Left forelimb (tissue), 1 donor: ENCODE results near the gene ZNF460.

ENCODE experiments used
- DNase-seq: peaks from one replicate; pipeline ENCODE4 v3.0.0-alpha.2; 2018; ENCODE audit warnings: low spot score

ZNF460 gene

DNA sequence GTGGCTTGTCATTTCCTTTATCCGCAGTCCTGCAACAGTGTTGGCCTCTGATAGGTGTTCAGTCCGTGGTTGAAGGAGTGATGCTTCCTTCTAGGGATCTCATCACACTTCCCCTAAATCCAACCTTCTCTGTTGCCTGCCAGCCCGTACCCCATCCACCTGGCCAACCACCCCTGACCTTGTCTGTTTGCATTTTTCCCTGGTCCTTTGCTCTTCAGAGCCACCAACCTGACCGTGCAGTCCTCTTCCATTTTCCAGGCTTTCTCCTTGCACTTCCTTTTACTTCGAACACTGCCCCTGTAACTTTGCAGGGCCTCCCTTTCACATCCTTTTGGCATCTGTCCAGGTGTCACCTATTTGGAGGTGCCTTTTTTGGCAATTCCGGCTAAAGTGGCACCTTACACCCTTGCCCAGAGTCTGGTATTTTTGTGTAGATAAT is 696 bp downstream of the ZNF460 start:
- no peak for DNase-seq

GRCh38 chr19:57282011-57282643 is 1.8 kb downstream of the ZNF460 start:
- no peak for DNase-seq

DNA sequence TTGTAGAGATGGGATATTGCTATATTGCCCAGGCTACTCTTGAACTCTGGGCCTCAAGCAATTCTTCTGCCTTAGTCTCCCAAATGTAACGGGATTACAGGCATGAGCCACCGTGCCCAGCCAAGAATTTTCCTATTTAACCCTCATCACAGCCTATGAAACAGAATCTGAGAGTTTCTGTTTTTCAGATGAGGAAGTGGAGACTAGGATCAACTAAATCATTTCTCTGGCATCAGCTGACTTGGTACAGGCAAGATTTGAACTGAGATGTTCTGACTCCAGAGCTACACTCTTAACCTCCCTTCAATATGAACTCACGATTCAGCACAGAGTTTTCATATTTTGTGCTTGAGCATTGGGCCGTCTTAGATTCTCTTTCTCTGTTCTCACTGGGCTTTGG is 8.1 kb downstream of the ZNF460 start:
- no peak for DNase-seq

- no peak for DNase-seq
These were observed 10.7 kb downstream of the ZNF460 start for GRCh38 chr19:57290970-57291369.

GRCh38 chr19:57292547-57292946 is 12.3 kb downstream of the ZNF460 start:
- no peak for DNase-seq

DNA sequence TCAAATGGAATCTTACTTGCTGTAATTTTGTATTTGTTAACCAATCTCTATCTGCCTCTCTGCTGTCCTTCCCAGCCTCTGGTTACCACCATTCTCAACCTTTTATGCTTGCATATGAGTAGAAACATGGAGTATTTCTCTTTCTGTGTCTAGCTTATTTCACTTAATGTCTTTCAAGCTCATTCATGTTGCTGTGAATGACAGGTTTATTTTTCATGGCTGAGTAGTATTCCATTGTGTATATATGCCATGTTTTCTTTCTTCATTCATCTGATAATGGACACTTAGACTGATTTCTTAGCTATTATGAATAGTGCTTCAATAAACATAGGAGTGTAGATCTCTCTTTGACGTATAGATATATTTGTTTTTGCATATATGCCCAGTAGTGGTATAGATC is 13.4 kb downstream of the ZNF460 start:
- no peak for DNase-seq

- DNase-seq = no peak
These were observed 21.8 kb downstream of the ZNF460 start for GRCh38 chr19:57302020-57302465.

- DNase-seq = no peak
These were observed 22.6 kb downstream of the ZNF460 start for GRCh38 chr19:57302727-57303401.

DNA sequence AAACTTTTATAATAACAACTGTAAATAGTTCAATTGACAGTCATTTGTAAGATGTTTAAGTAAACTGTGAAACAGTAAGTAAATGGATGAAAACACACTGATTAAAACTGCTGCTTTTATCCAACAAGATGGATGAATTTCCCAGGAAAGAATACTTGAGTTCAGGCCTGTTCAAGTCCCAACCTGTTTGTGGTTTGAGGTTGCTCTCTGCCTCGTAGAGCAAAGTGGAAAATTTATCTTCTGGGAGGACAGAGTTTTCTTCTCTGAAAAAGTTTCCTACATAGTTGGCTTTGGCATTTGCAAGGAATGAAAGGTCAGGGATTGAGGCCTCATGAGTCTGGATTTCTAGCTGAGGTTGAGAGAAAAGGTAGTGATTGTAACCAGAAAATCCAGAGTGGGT is 24.8 kb downstream of the ZNF460 start:
- no peak for DNase-seq

- DNase-seq = no peak
These were observed 28.2 kb downstream of the ZNF460 start for GRCh38 chr19:57308514-57308913.

DNA sequence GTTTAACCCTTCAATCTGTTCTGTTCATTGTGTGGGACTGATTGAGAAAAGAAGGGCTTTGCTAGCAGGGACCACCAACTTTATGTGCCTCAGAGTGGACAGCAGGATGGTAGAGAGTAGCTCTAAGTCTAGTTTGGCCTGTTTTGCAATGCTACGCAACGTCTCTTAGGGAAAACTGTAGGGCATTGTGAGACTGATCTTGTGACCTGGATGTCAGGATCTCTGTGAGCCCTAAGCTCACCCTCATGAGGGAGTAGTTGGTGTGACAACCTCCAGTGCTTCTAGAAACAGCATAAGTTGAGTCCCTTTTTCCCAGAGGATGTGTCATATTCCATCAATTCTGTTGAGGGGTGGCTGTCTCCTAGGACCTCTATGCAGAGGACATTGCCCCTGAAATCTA is 30.5 kb downstream of the ZNF460 start:
- no peak for DNase-seq

DNA sequence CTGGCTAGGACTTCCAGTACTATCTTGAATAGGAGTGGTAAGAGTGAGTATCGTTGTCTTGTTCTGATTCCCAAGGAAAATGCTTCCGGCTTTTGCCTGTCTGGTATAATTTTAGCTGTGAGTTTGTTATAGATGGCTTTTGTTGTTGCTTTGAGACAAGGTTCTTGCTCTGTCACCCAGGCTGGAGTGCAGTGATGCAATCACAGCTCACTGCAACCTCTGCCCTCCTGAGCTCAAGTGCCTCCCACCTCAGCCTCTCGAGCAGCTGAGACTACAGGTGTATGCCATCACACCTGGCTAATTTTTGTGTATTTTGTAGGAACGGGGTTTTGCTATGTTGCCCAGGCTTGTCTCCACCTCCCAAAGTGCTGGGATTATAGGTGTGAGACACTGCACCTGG is 33.9 kb downstream of the ZNF460 start:
- DNase-seq = no peak

DNA sequence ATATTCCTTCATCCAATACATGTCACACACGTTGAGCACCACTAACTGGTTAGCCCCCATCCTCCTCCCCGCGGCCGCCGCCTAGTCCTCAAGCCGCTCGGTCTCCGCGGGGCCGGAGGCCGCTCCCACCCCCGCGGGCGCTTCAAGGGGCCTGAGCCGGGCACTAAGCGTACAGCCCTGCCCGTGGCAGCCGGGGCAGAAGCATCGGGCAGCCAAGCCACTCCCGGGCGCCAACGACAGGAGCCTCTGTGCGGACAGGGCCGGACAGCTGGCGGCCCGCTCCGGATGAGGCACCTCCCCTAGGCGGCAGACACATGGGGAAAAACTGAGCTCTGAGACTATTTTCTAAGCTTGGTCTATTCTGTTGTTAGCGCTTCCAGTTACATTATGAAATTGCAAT is 37.2 kb downstream of the ZNF460 start:
- DNase-seq = no peak

- DNase-seq = no peak
These were observed 39.5 kb downstream of the ZNF460 start for GRCh38 chr19:57319869-57320179.

GRCh38 chr19:57320180-57321084 is 40.1 kb downstream of the ZNF460 start, which contains the start of gene ZNF543:
Gene ZNF543, plus strand, starts transcription at chr19:57320472. Its CDS starts 382 bp downstream, at chr19:57320854.
- peak; percentile 97 for DNase-seq

DNA sequence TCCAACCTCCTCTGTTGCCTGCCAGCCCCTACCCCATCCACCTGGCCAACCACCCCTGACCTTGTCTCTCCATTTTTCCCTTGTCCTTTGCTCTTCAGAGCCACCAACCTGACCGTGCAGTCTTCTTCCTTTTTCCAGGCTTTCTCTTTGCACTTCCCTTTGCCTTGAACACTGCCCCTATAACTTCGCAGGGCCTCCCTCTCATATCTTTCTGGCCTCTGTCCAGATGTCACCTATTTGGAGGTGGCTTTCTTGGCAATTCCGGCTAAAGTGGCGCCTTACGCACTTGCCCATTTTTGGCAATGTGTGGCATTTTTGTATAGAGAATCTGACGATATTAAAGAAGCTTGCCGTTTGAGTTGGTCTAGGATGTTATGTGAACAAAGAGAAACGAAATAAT is 40.8 kb downstream of the ZNF460 start:
- no peak for DNase-seq

DNA sequence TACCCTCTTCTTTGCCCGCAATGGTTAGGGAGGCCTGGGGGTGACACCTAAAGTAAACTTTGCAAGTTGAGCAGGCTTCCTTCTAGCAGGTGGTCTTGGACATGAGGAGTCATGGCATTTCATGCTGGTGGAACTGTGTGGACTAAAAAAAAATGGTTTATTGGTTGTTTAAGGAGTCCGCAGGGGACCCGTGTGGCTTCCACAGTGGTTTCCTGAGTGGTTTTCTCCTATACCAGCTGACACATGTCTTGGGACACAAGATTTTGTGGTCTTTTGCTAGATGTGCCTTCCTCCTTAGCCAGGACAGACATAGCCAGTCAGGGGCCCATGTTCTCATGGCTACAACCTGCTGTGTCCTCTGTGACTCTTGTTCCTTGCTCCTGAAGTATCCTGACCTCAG is 41.5 kb downstream of the ZNF460 start:
- DNase-seq = no peak

GRCh38 chr19:57324992-57325391 is 44.7 kb downstream of the ZNF460 start:
- DNase-seq = no peak

DNA sequence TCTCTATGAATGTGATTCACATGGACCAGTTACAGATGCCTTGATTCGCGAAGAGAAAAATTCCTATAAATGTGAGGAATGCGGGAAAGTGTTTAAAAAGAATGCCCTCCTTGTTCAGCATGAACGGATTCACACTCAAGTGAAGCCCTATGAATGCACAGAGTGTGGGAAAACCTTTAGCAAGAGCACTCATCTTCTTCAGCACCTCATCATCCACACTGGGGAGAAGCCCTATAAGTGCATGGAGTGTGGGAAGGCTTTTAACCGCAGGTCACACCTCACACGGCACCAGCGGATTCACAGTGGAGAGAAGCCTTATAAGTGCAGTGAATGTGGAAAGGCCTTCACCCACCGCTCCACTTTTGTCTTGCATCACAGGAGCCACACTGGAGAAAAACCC is 47.7 kb downstream of the ZNF460 start:
- no peak for DNase-seq

GRCh38 chr19:57334191-57334590 is 53.9 kb downstream of the ZNF460 start:
- no peak for DNase-seq

GRCh38 chr19:57338877-57339276 is 58.6 kb downstream of the ZNF460 start:
- DNase-seq = no peak

DNA sequence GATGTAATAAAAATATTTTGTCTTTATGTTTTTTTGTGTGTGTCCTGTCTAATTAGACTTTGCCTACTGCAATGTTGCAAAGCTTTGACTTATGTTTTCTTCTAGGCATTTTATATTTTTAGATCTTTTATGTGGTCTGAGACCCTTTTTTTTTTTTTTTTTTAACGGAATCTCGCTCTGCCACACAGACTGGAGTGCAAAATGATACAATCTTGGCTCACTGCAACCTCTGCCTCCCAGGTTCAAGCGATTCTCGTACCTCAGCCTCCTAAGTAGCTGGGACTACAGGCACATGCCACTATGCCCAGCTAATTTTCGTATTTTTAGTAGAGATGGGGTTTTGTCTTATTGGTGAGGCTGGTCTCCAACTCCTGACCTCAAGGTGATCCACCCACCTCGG is 62.3 kb downstream of the ZNF460 start:
- DNase-seq = no peak
